GM21529 (cell line): ENCODE measurements around the gene MROH2A.
"Not testable (repeated sequence)": the region's sequence is repeated elsewhere in the genome, so short reads cannot be mapped to it uniquely, and the experiment has no call there.

Source experiments
- ATAC-seq: cut with Tn5 transposase; IDR thresholded peaks from one replicate; pipeline ENCODE4 v1.9.1; 2021; ENCODE audit not compliant: unreplicated experiment

The MROH2A gene

GRCh38 chr2:233778030-233778429 lies at the start of gene MROH2A:
TSS of gene MROH2A (plus strand) at chr2:233778330. CDS start at chr2:233779359, 1,029 bp downstream.
- ATAC-seq = no peak

- no peak for ATAC-seq
Measured at GRCh38 chr2:233728723-233729301, 49.3 kb upstream of the MROH2A start, which contains the start of gene UGT1A3. TSS of gene UGT1A3 (plus strand) at chr2:233729042. CDS start at chr2:233729127, 85 bp downstream.

- ATAC-seq = not testable (repeated sequence)
Measured at GRCh38 chr2:233736868-233737653, 41.1 kb upstream of the MROH2A start.

- no peak for ATAC-seq
Measured at GRCh38 chr2:233740870-233741269, 37.3 kb upstream of the MROH2A start.

GRCh38 chr2:233743464-233744259 lies 34.5 kb upstream of the MROH2A start:
- ATAC-seq = no peak

- no peak for ATAC-seq
Measured at GRCh38 chr2:233745073-233745755, 32.9 kb upstream of the MROH2A start.

- ATAC-seq = not testable (repeated sequence)
Measured at GRCh38 chr2:233745838-233746237, 32.3 kb upstream of the MROH2A start.

- no peak for ATAC-seq
Measured at GRCh38 chr2:233746475-233747282, 31.5 kb upstream of the MROH2A start.

GRCh38 chr2:233747283-233747544 lies 30.9 kb upstream of the MROH2A start:
- ATAC-seq = no peak

- ATAC-seq = not testable (repeated sequence)
Measured at GRCh38 chr2:233750689-233751088, 27.4 kb upstream of the MROH2A start.

- not testable (repeated sequence) for ATAC-seq
Measured at GRCh38 chr2:233751212-233752009, 26.7 kb upstream of the MROH2A start.

- ATAC-seq = no peak
Measured at GRCh38 chr2:233754872-233755611, 23.1 kb upstream of the MROH2A start.

- no peak for ATAC-seq
Measured at GRCh38 chr2:233756429-233757081, 21.6 kb upstream of the MROH2A start.

- no peak for ATAC-seq
Measured at GRCh38 chr2:233758141-233758540, 20.0 kb upstream of the MROH2A start.

GRCh38 chr2:233758849-233759248 lies 19.3 kb upstream of the MROH2A start:
- ATAC-seq = no peak

GRCh38 chr2:233760043-233760442 lies 18.1 kb upstream of the MROH2A start, which contains the start of gene UGT1A1:
TSS of gene UGT1A1 (plus strand) at chr2:233760270. CDS start at chr2:233760288, 18 bp downstream.
- no peak for ATAC-seq

GRCh38 chr2:233761040-233761769 lies 16.9 kb upstream of the MROH2A start:
- ATAC-seq = no peak

GRCh38 chr2:233764264-233764663 lies 13.9 kb upstream of the MROH2A start:
- ATAC-seq = no peak
